HUES64 (cell line): ENCODE measurements around the gene ZMYND11.
"Not testable (repeated sequence)": the region's sequence is repeated elsewhere in the genome, so short reads cannot be mapped to it uniquely, and the experiment has no call there.

Experiments
- H3K27ac ChIP-seq: 2 replicates; pipeline ENCODE4 v1.7.0; 2013; ENCODE audit warnings: low read depth, low read length, inconsistent platforms
- H3K27me3 ChIP-seq: 2 replicates; pipeline ENCODE4 v1.6.1; 2013; ENCODE audit warnings: mild to moderate bottlenecking, low read length; ENCODE audit not compliant: insufficient read depth
- H3K36me3 ChIP-seq: 2 replicates; pipeline ENCODE4 v1.6.1; 2013; ENCODE audit warnings: mild to moderate bottlenecking, low read length; ENCODE audit not compliant: insufficient read depth
- H3K4me1 ChIP-seq: 2 replicates; pipeline ENCODE4 v1.6.1; 2013; ENCODE audit warnings: mild to moderate bottlenecking, low read length, moderate library complexity; ENCODE audit not compliant: insufficient read depth
- H3K4me3 ChIP-seq: 2 replicates; pipeline ENCODE4 v1.5.1; 2013; ENCODE audit warnings: mild to moderate bottlenecking, low read length, moderate library complexity
- H3K9ac ChIP-seq: 2 replicates; pipeline ENCODE4 v1.6.1; 2013; ENCODE audit warnings: mild to moderate bottlenecking, low read depth, low read length
- H3K9me3 ChIP-seq: 2 replicates; pipeline ENCODE4 v1.6.1; 2013; ENCODE audit warnings: low read depth, low read length; ENCODE audit not compliant: insufficient read depth
- WGBS: fragments of 150-250, 120-280 bp; methylation state at CpG from one replicate; pipeline ENCODE4 v1.1.7; 2013; ENCODE audit warnings: missing lambda C conversion rate; 5-methylcytosine and 5-hydroxymethylcytosine counted together

Gene ZMYND11

GRCh38 chr10:178208-178607 is 43.0 kb downstream of the ZMYND11 start:
- Histone ChIP-seq H3K36me3 (peaks cover 31% of the 10 kb centered on the region), H3K27me3 (no peaks in the 10 kb centered on the region), H3K4me1 (no peaks in the 10 kb centered on the region), H3K27ac (no peak overlapping the region), H3K4me3 (no peak overlapping the region), H3K9me3 (no peaks in the 10 kb centered on the region), H3K9ac (no peak overlapping the region)
- 80% methylated on average over 2 of the region's 2 CpGs for WGBS

- Histone ChIP-seq H3K4me3 (no peak overlapping the region), H3K4me1 (no peaks in the 10 kb centered on the region), H3K27ac (no peak overlapping the region), H3K9ac (no peak overlapping the region), H3K9me3 (peaks cover 5% of the 10 kb centered on the region; the same call in 1 of the 2 replicates), H3K27me3 (no peaks in the 10 kb centered on the region), H3K36me3 (peaks cover 35% of the 10 kb centered on the region)
Observed at GRCh38 chr10:178723-179122, 43.5 kb downstream of the ZMYND11 start.

DNA sequence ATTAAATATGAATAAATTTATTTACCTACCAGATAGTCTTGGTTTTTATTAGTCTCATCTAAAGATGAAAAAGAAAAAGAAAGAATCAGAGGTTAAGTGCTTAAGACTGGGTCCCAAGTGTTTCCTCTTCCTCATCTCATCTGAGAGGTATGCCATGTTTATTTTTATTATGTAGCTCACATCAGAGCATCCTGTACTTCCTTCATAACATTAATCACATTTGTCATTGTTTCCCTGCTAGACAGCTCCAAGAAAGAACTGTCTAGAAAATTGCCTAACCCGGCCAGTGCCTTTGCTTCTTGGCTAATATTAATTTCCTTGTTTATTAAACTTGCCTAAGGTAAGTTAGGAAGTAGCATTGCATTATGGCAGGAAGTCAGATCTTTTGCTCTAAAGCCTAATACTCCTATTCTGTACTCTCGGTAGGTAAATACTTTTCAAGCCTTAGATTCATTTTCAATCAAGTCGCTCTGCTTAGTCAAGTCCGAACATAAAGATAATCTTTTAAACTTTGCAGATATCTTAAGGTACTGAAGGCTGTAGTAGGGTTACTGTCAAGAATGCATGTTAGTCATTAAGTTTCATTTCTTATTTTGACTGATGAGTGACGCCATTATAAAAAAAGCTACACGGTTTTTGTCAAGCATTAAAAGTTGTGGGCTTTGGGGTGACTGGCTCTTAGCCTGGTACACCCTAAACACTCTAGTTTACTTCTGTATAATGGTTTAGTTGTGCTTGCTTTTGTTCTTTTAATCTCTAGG is 47.4 kb downstream of the ZMYND11 start:
- 92% methylated on average over 6 of the region's 6 CpGs for WGBS
- peaks cover 10% of the 10 kb centered on the region; the same call in 1 of the 2 replicates for H3K9me3 ChIP-seq

GRCh38 chr10:184174-184573 is 48.9 kb downstream of the ZMYND11 start:
- H3K36me3 ChIP-seq, result peaks cover 40% of the 10 kb centered on the region
- no peak overlapping the region for H3K9ac ChIP-seq
- H3K27ac ChIP-seq, result no peak overlapping the region
- no peaks in the 10 kb centered on the region for H3K27me3 ChIP-seq
- no peaks in the 10 kb centered on the region for H3K4me1 ChIP-seq
- WGBS, result no CpG with 5 or more reads among the region's 1 CpG
- H3K9me3 ChIP-seq, result peaks cover 10% of the 10 kb centered on the region; the same call in 1 of the 2 replicates
- no peak overlapping the region for H3K4me3 ChIP-seq

More for the DNA sequence above, 47.4 kb downstream of the ZMYND11 start:
- Histone ChIP-seq H3K27me3 (no peaks in the 10 kb centered on the region), H3K4me3 (no peak overlapping the region), H3K9ac (no peak overlapping the region), H3K27ac (no peak overlapping the region), H3K4me1 (no peaks in the 10 kb centered on the region), H3K36me3 (peaks cover 40% of the 10 kb centered on the region)

DNA sequence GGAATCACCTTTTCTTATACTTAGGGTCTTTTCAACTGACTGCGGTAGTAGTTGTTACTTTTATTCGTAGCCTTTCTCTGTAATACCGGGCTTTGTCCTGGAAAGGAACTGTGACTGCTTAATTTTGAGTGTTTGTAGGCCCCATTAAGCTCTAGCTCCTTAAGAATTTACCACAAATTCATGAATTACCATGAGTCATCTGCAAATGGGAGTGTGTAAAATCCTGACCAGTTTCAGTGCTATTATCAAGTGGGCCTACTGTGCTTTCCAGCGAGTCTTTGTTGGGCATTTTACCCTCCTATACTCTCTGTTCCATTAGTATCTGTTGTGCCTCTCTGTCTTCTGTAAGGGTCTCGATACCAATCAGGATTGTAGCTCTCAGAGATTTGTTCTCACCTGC is 49.7 kb downstream of the ZMYND11 start:
- peaks cover 39% of the 10 kb centered on the region for H3K36me3 ChIP-seq
- no peak overlapping the region for H3K27ac ChIP-seq
- no peaks in the 10 kb centered on the region for H3K27me3 ChIP-seq
- peaks cover 10% of the 10 kb centered on the region; the same call in 1 of the 2 replicates for H3K9me3 ChIP-seq
- no peak overlapping the region for H3K9ac ChIP-seq
- WGBS, result 96% methylated on average over 5 of the region's 5 CpGs
- no peaks in the 10 kb centered on the region for H3K4me1 ChIP-seq
- H3K4me3 ChIP-seq, result no peak overlapping the region

GRCh38 chr10:185571-185970 is 50.3 kb downstream of the ZMYND11 start:
- H3K4me1 ChIP-seq, H3K9ac ChIP-seq, H3K27me3 ChIP-seq, H3K27ac ChIP-seq, H3K4me3 ChIP-seq, H3K9me3 ChIP-seq: not testable (repeated sequence)
- peaks cover 35% of the 10 kb centered on the region for H3K36me3 ChIP-seq
- WGBS, result 98% methylated on average over 7 of the region's 7 CpGs

DNA sequence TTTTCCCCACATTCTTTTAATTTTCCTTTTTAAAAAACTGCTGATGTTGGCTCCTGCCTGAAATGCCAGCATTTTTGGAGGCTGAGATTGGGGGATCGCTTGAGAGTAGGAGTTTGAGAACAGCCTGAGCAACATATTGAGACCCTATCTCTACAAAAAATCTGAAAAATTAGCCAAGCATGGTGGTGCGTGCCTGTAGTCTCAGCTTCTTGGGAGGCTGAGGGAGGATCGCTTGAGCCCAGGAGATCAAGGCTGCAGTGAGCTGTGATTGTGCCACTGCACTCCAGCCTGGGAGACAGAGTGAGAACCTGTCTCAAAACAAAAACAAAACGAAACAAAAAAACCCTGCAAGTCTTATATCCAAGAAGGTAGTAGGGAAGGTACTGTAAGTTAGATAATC is 51.7 kb downstream of the ZMYND11 start:
- WGBS, result 96% methylated on average over 3 of the region's 4 CpGs

DNA sequence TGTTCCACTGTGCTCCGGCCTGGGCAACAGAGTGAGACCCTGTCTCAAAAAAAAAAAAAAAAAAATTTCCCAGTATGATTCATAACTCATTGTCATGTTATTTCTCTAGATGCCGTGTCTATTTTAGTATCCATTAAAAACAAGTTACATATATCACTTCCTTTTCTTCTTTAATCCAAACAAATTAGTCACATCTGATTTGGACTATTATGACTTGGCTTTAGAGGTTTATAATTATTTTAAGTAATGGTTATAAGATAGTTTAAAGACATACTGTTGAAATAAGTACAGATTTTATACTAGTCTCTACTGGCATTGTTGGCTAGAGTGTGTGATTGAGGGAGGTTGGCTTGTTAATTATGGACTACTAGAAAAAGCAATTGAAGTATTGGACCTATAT is 53.3 kb downstream of the ZMYND11 start:
- no peak overlapping the region for H3K9ac ChIP-seq
- peaks cover 7% of the 10 kb centered on the region for H3K36me3 ChIP-seq
- H3K4me1 ChIP-seq, result peaks cover 9% of the 10 kb centered on the region; the same call in 1 of the 2 replicates
- no peak overlapping the region for H3K27ac ChIP-seq
- H3K9me3 ChIP-seq, result peaks cover 7% of the 10 kb centered on the region; the same call in 1 of the 2 replicates
- 97% methylated on average over 2 of the region's 2 CpGs for WGBS
- H3K27me3 ChIP-seq, result no peaks in the 10 kb centered on the region
- H3K4me3 ChIP-seq, result no peak overlapping the region

More for the DNA sequence above, 51.7 kb downstream of the ZMYND11 start:
- no peaks in the 10 kb centered on the region for H3K27me3 ChIP-seq
- peaks cover 4% of the 10 kb centered on the region; the same call in 1 of the 2 replicates for H3K4me1 ChIP-seq
- H3K27ac ChIP-seq, result no peak overlapping the region
- no peak overlapping the region for H3K9ac ChIP-seq
- peaks cover 10% of the 10 kb centered on the region; the same call in 1 of the 2 replicates for H3K9me3 ChIP-seq
- H3K4me3 ChIP-seq, result no peak overlapping the region
- peaks cover 22% of the 10 kb centered on the region for H3K36me3 ChIP-seq

DNA sequence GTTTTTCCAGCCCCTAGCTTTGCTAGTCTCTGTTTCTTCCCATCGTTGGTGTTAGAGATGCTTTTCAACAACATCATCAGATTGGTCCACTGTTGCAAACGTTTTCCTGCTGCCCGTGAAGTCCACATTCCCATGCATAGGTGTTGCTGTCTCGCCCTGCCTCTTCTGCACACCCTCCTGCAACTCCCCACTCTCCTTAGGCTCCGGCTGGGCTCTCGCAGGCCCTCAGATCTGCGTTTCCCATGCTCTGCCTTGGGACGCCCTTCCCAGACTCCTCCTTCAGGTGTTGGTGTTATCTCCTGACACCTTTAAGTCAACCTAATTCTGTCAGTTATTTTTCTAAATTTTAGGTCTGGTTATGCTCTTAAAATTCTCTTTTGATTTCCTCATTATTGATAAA is 55.0 kb downstream of the ZMYND11 start:
- Histone ChIP-seq H3K36me3 (no peaks in the 10 kb centered on the region; the same call in 1 of the 2 replicates), H3K9me3 (no peaks in the 10 kb centered on the region), H3K4me1 (peaks cover 9% of the 10 kb centered on the region; the same call in 1 of the 2 replicates), H3K27me3 (no peaks in the 10 kb centered on the region), H3K9ac (no peak overlapping the region), H3K27ac (no peak overlapping the region), H3K4me3 (no peak overlapping the region)
- 88% methylated on average over 8 of the region's 8 CpGs for WGBS

GRCh38 chr10:191703-192518 is 56.7 kb downstream of the ZMYND11 start:
- Histone ChIP-seq H3K9ac (no peak overlapping the region), H3K4me3 (no peak overlapping the region), H3K4me1 (peaks cover 9% of the 10 kb centered on the region; the same call in 1 of the 2 replicates), H3K27me3 (no peaks in the 10 kb centered on the region), H3K27ac (no peak overlapping the region), H3K36me3 (no peaks in the 10 kb centered on the region; the same call in 1 of the 2 replicates), H3K9me3 (no peaks in the 10 kb centered on the region)
- 96% methylated on average over 7 of the region's 9 CpGs for WGBS

DNA sequence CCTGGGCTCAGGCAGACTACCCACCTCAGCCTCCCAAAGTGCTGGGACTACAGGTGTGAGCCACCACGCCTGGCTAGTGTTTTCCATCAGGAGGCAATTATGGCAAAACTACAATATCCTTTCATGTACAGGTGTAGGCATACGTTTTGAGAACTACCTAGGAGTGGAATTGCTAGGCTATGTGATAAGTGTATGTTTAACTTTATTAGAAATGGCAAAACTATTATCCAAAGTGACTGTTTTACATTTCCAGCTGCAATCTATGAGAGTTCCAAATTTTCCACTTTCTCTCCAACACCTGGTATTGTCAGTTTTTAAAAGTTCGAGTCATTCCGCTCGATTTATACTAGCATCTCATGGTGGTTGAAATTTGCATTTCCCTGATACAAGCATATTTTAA is 59.0 kb downstream of the ZMYND11 start:
- Histone ChIP-seq H3K9ac (no peak overlapping the region), H3K9me3 (no peaks in the 10 kb centered on the region), H3K4me3 (no peak overlapping the region), H3K27me3 (no peaks in the 10 kb centered on the region), H3K4me1 (peaks cover 9% of the 10 kb centered on the region; the same call in 1 of the 2 replicates), H3K36me3 (no peaks in the 10 kb centered on the region), H3K27ac (no peak overlapping the region)
- 97% methylated on average over 5 of the region's 5 CpGs for WGBS
